HG03457 (cell line): ENCODE data around the gene GALNT2.

Experiments used
- ATAC-seq: cut with Tn5 transposase; IDR thresholded peaks from one replicate; pipeline ENCODE4 v1.9.1; 2021; ENCODE audit warnings: moderate number of reproducible peaks; ENCODE audit not compliant: unreplicated experiment

Gene GALNT2

GRCh38 chr1:230286890-230287269 lies 219.8 kb downstream of the GALNT2 start:
- no peak for ATAC-seq

GRCh38 chr1:230287674-230288315 lies 220.8 kb downstream of the GALNT2 start:
- no peak for ATAC-seq

GRCh38 chr1:230288641-230289349 lies 221.8 kb downstream of the GALNT2 start:
- ATAC-seq = no peak

GRCh38 chr1:230289350-230289644 lies 222.3 kb downstream of the GALNT2 start:
- ATAC-seq = no peak

GRCh38 chr1:230291731-230292620 lies 224.9 kb downstream of the GALNT2 start:
- ATAC-seq = no peak

- no peak for ATAC-seq
These were observed 225.8 kb downstream of the GALNT2 start for GRCh38 chr1:230292689-230293389.

GRCh38 chr1:230293390-230293700 lies 226.3 kb downstream of the GALNT2 start:
- ATAC-seq = no peak

GRCh38 chr1:230295367-230295766 lies 228.3 kb downstream of the GALNT2 start:
- ATAC-seq = no peak

GRCh38 chr1:230299191-230300006 lies 232.4 kb downstream of the GALNT2 start:
- no peak for ATAC-seq

GRCh38 chr1:230300322-230301301 lies 233.6 kb downstream of the GALNT2 start:
- no peak for ATAC-seq

GRCh38 chr1:230301322-230301721 lies 234.3 kb downstream of the GALNT2 start:
- no peak for ATAC-seq

- no peak for ATAC-seq
These were observed 234.8 kb downstream of the GALNT2 start for GRCh38 chr1:230301822-230302221.

- ATAC-seq = no peak
These were observed 236.0 kb downstream of the GALNT2 start for GRCh38 chr1:230303069-230303468.

GRCh38 chr1:230303822-230304221 lies 236.8 kb downstream of the GALNT2 start:
- ATAC-seq = no peak

- ATAC-seq = peak; percentile 68
These were observed 239.1 kb downstream of the GALNT2 start for GRCh38 chr1:230306169-230306568.

- ATAC-seq = no peak
These were observed 240.2 kb downstream of the GALNT2 start for GRCh38 chr1:230307213-230307612.

GRCh38 chr1:230308039-230308438 lies 241.0 kb downstream of the GALNT2 start:
- ATAC-seq = no peak

GRCh38 chr1:230308821-230309220 lies 241.8 kb downstream of the GALNT2 start:
- no peak for ATAC-seq

- ATAC-seq = no peak
These were observed 242.7 kb downstream of the GALNT2 start for GRCh38 chr1:230309646-230310177.
